HEK293 (cell line): ENCODE measurements around the gene GFI1.

Source experiments
- SETDB1 ChIP-seq: IDR thresholded peaks from one replicate; pipeline ENCODE4 v1.6.1; 2017; ENCODE audit warnings: mild to moderate bottlenecking, low read length, moderate library complexity, mixed read lengths; ENCODE audit not compliant: insufficient read length
- ZBTB20 ChIP-seq: fragments of 450-650 bp; formaldehyde crosslinking; IDR thresholded peaks from 2 replicates; pipeline ENCODE4 v1.5.1; 2016; ENCODE audit warnings: missing biosample characterization, missing genetic modification characterization
- ZNF274 ChIP-seq, 2 experiments: fragments of 200-500 bp in 1 of 2; fragments of 450-650 bp in 1 of 2; sonication (Bioruptor generic) in 1 of 2; formaldehyde crosslinking in 1 of 2; IDR thresholded peaks; 2 replicates each; pipeline versions ENCODE4 v1.5.1 to v1.6.1; 2014 to 2016; ENCODE audit warnings: borderline replicate concordance in 1 of 2, inconsistent platforms in 1 of 2, low read length in 1 of 2, missing biosample characterization in 1 of 2, missing genetic modification characterization in 1 of 2
- ZNF335 ChIP-seq: fragments of 450-650 bp; formaldehyde crosslinking; conservative IDR thresholded peaks from 2 replicates; pipeline ENCODE4 v1.5.1; 2016; ENCODE audit warnings: missing biosample characterization, missing genetic modification characterization
- ZNF404 ChIP-seq: fragments of 450-650 bp; formaldehyde crosslinking; IDR thresholded peaks from 2 replicates; pipeline ENCODE4 v1.5.1; 2017; ENCODE audit warnings: missing biosample characterization, missing genetic modification characterization
- TF ChIP-seq, protein P1 (sequence below): fragments of 450-650 bp; formaldehyde crosslinking; IDR thresholded peaks from 2 replicates; pipeline ENCODE4 v1.5.1; 2016; ENCODE audit warnings: missing biosample characterization, missing genetic modification characterization
- TF ChIP-seq, protein P2 (sequence below): fragments of 450-650 bp; formaldehyde crosslinking; IDR thresholded peaks from 2 replicates; pipeline ENCODE4 v1.5.1; 2016; ENCODE audit warnings: missing biosample characterization, missing genetic modification characterization
- TF ChIP-seq, protein P3 (sequence below): sonication (generic); formaldehyde crosslinking; IDR thresholded peaks from 2 replicates; pipeline ENCODE4 v1.8.1; 2022; ENCODE audit warnings: mild to moderate bottlenecking, moderate library complexity, missing genetic modification reagents
- TF ChIP-seq, protein P4 (sequence below): fragments of 450-650 bp; formaldehyde crosslinking; IDR thresholded peaks from 2 replicates; pipeline ENCODE4 v1.5.1; 2016; ENCODE audit warnings: missing biosample characterization, missing genetic modification characterization

DNA sequence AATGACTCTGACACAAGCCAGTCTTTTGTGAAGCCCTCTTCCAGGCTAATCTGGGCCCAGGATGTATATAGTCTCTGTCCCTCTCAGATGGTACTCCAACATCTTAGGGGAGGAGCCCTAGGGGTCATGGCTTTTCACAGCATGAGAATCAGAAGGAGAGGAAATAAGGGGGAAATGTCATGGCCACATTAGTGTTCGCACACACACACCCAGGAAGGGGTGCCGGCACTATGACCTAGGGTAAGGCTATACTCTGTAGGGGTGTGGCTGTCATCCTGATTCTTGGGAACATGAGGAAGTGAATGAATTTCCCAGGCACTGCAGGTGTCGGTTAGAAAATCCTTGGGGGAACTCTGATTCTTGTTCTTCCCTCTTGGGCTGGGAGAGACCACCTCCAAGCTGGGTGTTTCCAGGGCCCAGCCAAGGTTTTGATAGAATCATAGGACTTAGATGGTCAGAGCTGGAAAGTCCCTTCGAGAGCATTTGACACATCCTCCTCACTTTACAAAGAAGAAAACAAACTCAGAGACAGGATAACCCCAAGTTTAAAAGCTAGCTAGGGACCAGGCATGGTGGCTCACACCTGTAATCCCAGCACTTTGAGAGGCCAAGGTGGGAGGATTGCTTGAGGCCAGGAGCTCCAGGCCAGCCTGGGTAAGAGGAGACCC is 22.0 kb downstream of the GFI1 start:
- TF ChIP-seq, protein P1, sequence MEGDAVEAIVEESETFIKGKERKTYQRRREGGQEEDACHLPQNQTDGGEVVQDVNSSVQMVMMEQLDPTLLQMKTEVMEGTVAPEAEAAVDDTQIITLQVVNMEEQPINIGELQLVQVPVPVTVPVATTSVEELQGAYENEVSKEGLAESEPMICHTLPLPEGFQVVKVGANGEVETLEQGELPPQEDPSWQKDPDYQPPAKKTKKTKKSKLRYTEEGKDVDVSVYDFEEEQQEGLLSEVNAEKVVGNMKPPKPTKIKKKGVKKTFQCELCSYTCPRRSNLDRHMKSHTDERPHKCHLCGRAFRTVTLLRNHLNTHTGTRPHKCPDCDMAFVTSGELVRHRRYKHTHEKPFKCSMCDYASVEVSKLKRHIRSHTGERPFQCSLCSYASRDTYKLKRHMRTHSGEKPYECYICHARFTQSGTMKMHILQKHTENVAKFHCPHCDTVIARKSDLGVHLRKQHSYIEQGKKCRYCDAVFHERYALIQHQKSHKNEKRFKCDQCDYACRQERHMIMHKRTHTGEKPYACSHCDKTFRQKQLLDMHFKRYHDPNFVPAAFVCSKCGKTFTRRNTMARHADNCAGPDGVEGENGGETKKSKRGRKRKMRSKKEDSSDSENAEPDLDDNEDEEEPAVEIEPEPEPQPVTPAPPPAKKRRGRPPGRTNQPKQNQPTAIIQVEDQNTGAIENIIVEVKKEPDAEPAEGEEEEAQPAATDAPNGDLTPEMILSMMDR, result no peak
- no peak for TF ChIP-seq ZNF335 (tag by site-specific recombination)
- TF ChIP-seq, protein P2, sequence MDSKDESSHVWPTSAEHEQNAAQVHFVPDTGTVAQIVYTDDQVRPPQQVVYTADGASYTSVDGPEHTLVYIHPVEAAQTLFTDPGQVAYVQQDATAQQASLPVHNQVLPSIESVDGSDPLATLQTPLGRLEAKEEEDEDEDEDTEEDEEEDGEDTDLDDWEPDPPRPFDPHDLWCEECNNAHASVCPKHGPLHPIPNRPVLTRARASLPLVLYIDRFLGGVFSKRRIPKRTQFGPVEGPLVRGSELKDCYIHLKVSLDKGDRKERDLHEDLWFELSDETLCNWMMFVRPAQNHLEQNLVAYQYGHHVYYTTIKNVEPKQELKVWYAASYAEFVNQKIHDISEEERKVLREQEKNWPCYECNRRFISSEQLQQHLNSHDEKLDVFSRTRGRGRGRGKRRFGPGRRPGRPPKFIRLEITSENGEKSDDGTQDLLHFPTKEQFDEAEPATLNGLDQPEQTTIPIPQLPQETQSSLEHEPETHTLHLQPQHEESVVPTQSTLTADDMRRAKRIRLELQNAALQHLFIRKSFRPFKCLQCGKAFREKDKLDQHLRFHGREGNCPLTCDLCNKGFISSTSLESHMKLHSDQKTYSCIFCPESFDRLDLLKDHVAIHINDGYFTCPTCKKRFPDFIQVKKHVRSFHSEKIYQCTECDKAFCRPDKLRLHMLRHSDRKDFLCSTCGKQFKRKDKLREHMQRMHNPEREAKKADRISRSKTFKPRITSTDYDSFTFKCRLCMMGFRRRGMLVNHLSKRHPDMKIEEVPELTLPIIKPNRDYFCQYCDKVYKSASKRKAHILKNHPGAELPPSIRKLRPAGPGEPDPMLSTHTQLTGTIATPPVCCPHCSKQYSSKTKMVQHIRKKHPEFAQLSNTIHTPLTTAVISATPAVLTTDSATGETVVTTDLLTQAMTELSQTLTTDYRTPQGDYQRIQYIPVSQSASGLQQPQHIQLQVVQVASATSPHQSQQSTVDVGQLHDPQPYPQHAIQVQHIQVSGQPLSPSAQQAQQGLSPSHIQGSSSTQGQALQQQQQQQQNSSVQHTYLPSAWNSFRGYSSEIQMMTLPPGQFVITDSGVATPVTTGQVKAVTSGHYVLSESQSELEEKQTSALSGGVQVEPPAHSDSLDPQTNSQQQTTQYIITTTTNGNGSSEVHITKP (tag by site-specific recombination), result no peak
- TF ChIP-seq ZNF404 (tag by site-specific recombination), result no peak
- TF ChIP-seq ZNF274 (IDR thresholded peaks at IDR 0.05; ENCODE audit: low read length), result no peak
- no peak for TF ChIP-seq ZNF274 (tag by site-specific recombination; IDR thresholded peaks at IDR 0.05; ENCODE audit: borderline replicate concordance)
- TF ChIP-seq, protein P3, sequence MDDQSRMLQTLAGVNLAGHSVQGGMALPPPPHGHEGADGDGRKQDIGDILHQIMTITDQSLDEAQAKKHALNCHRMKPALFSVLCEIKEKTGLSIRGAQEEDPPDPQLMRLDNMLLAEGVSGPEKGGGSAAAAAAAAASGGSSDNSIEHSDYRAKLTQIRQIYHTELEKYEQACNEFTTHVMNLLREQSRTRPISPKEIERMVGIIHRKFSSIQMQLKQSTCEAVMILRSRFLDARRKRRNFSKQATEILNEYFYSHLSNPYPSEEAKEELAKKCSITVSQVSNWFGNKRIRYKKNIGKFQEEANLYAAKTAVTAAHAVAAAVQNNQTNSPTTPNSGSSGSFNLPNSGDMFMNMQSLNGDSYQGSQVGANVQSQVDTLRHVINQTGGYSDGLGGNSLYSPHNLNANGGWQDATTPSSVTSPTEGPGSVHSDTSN (CRISPR knock-in tag), result no peak
- TF ChIP-seq SETDB1, result no peak
- TF ChIP-seq, protein P4, sequence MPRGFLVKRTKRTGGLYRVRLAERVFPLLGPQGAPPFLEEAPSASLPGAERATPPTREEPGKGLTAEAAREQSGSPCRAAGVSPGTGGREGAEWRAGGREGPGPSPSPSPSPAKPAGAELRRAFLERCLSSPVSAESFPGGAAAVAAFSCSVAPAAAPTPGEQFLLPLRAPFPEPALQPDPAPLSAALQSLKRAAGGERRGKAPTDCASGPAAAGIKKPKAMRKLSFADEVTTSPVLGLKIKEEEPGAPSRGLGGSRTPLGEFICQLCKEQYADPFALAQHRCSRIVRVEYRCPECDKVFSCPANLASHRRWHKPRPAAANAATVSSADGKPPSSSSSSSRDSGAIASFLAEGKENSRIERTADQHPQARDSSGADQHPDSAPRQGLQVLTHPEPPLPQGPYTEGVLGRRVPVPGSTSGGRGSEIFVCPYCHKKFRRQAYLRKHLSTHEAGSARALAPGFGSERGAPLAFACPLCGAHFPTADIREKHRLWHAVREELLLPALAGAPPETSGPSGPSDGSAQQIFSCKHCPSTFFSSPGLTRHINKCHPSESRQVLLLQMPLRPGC (tag by site-specific recombination), result no peak
- no peak for TF ChIP-seq ZBTB20 (tag by site-specific recombination)
